ENCODE results near the gene OGA. TPM values are rescaled to one million over a fixed set of nuclear protein-coding genes. Genes with fewer than 3 reads are reported as not detected.

The OGA gene
- total and polyA plus RNA-seq, 2 donors (not counting 1 experiment from before 2014, with no cell fraction given) = 128 to 418 TPM

DNA sequence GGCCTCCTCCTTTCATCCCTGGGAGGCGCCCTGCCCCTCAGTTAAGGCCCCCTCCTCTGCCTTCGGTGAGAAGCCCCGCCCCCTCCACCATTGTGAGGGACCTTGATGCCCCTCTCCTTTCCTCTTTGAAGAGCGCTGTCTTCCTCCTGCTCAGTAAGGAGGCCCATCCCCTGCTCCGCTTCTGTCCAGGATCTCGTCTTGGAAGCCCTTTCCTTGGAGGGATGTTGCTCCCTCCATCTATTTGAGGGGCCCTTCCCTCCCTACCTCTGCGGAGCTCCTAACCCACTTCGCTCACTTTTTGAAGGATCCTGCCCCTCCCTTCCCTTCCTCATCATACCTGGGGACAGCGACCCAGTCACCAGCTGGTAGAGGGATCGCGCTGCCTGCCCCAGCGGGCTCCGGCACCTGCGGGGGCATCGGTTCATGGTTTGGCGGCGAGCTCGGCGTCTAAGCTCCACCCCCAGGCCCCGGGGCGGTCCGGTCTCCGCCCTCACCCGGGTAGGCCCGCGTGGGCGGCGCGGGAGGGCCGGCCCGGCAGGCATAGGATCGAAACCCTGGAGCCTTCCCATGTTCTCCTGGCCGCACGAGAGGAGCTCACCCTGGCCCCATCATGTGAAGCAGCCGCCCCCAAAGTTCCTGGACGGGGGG, 21.3 kb upstream of the OGA start:
- 14% methylated on average over 30 of the region's 36 CpGs for WGBS (ENCODE audit: insufficient coverage)
- peak overlapping the region; percentile 68 for H2AFZ ChIP-seq (ENCODE audit: insufficient read depth, low read depth, low read length, poor library complexity, severe bottlenecking)
- peaks cover 70% of the 10 kb centered on the region for H4K20me1 ChIP-seq (ENCODE audit: control insufficient read depth, insufficient read depth, low read length, poor library complexity, severe bottlenecking)
- peak overlapping the region; percentile 23 to 79 (median 63) for H3K4me3 ChIP-seq (ENCODE audit: control extremely low read depth in 1 of 5, extremely low read depth in 1 of 5, insufficient read depth in 1 of 5, low read depth in 2 of 5, low read length in 4 of 5)
- no peaks in the 10 kb centered on the region for H3K27me3 ChIP-seq (replicated peaks in 1 of 4; ENCODE audit: control extremely low read depth in 1 of 4, control insufficient read depth in 3 of 4, insufficient read depth in 4 of 4, low read length in 3 of 4)
- peak overlapping the region; percentile 98 for H3K4me2 ChIP-seq (replicated peaks; ENCODE audit: low read depth, low read length, poor library complexity, severe bottlenecking)
- ChIA-PET CTCF (interaction anchor here (0.8 to 15.2 kb wide), 23 partner anchors 9 to 277 kb away, joined by 3 to 581 read pairs (median 16); partner anchors contain the start of genes ARMH3, HPS6, NPM3 and OGA), POLR2A (interaction anchor here (0.6 to 3.0 kb wide), 6 partner anchors 22 to 278 kb away, joined by 3 to 34 read pairs (median 6); partner anchors contain the start of genes ARMH3 and OGA)
- TF ChIP-seq, protein P1, sequence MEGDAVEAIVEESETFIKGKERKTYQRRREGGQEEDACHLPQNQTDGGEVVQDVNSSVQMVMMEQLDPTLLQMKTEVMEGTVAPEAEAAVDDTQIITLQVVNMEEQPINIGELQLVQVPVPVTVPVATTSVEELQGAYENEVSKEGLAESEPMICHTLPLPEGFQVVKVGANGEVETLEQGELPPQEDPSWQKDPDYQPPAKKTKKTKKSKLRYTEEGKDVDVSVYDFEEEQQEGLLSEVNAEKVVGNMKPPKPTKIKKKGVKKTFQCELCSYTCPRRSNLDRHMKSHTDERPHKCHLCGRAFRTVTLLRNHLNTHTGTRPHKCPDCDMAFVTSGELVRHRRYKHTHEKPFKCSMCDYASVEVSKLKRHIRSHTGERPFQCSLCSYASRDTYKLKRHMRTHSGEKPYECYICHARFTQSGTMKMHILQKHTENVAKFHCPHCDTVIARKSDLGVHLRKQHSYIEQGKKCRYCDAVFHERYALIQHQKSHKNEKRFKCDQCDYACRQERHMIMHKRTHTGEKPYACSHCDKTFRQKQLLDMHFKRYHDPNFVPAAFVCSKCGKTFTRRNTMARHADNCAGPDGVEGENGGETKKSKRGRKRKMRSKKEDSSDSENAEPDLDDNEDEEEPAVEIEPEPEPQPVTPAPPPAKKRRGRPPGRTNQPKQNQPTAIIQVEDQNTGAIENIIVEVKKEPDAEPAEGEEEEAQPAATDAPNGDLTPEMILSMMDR (IDR thresholded peaks at IDR 0.05) = no peak
- TF ChIP-seq EZH2 (IDR thresholded peaks at IDR 0.05; ENCODE audit: borderline replicate concordance, insufficient read depth, low read depth, low read length, poor library complexity, severe bottlenecking) = no peak
- no peaks in the 10 kb centered on the region for H3K9me3 Mint-ChIP-seq (ENCODE audit: insufficient read depth)
- peaks cover 58% of the 10 kb centered on the region for H3K4me1 Mint-ChIP-seq
- H3K79me2 ChIP-seq (ENCODE audit: control insufficient read depth, insufficient read depth, low read length) = peaks cover 50% of the 10 kb centered on the region
- H3K27ac Mint-ChIP-seq = peak overlapping the region; percentile 81
- H3K27ac ChIP-seq (ENCODE audit: low read length in 2 of 2) = no peak overlapping the region
- H3K9me3 ChIP-seq (ENCODE audit: control extremely low read depth in 1 of 3, control insufficient read depth in 2 of 3, insufficient read depth in 1 of 3, low read length in 2 of 3) = peaks cover 0 to 3% (median 0%) of the 10 kb centered on the region in 3 donors
- peak overlapping the region; percentile 95 for H3K4me3 Mint-ChIP-seq
- peak; percentile 54 for ATAC-seq (ENCODE audit: low read depth)
- peak; percentile 78 for DNase-seq
- peaks cover 57 to 67% of the 10 kb centered on the region in 2 donors for H3K4me1 ChIP-seq (ENCODE audit: control insufficient read depth in 2 of 2, insufficient read depth in 2 of 2, low read length in 2 of 2)
- H3K27me3 Mint-ChIP-seq = no peaks in the 10 kb centered on the region
- H3K36me3 ChIP-seq (replicated peaks in 1 of 2; ENCODE audit: control extremely low read depth in 1 of 2, control insufficient read depth in 1 of 2, extremely low read depth in 1 of 2, insufficient read depth in 2 of 2, low read length in 1 of 2) = no peaks in the 10 kb centered on the region
- intact Hi-C loops (cut with micrococcal nuclease) = loop anchor here (1.0 to 5.0 kb wide), 8 partner anchors 8 to 278 kb away; partner anchors contain the start of gene HPS6
- peak overlapping the region; percentile 72 for H3K9ac ChIP-seq (ENCODE audit: low read length)

DNA sequence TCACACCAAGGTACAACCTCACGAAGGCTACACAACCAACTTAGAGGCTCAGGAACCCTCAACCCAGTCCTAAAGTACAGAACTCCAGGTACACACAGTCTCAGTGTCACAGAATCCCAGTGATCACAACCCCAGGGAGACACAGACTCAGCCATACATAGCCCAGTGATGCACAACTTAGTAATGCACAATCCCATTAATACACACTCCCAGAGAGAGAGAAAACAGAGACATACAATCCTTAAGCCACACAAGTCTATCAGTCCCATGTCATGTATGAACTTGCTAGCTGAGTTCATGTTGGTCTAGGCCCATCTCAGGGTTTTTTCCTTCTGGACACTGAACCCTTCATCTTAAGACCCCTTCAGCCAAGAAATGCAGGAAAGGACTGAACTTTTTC, 20.8 kb upstream of the OGA start:
- Mint-ChIP-seq H3K4me3 (peak overlapping the region; percentile 95), H3K4me1 (peaks cover 55% of the 10 kb centered on the region), H3K27ac (no peak overlapping the region), H3K9me3 (ENCODE audit: insufficient read depth) (no peaks in the 10 kb centered on the region), H3K27me3 (no peaks in the 10 kb centered on the region)
- TF ChIP-seq, protein P1 (IDR thresholded peaks at IDR 0.05) = no peak
- no peak for TF ChIP-seq EZH2 (IDR thresholded peaks at IDR 0.05; ENCODE audit: borderline replicate concordance, insufficient read depth, low read depth, low read length, poor library complexity, severe bottlenecking)
- Histone ChIP-seq H3K9ac (ENCODE audit: low read length) (no peak overlapping the region), H3K4me2 (replicated peaks; ENCODE audit: low read depth, low read length, poor library complexity, severe bottlenecking) (peak overlapping the region; percentile 98), H3K27ac (ENCODE audit: low read length in 2 of 2) (no peak overlapping the region), H3K4me1 (ENCODE audit: control insufficient read depth in 2 of 2, insufficient read depth in 2 of 2, low read length in 2 of 2) (peaks cover 57 to 67% of the 10 kb centered on the region in 2 donors), H2AFZ (ENCODE audit: insufficient read depth, low read depth, low read length, poor library complexity, severe bottlenecking) (peak overlapping the region; percentile 68), H3K36me3 (replicated peaks in 1 of 2; ENCODE audit: control extremely low read depth in 1 of 2, control insufficient read depth in 1 of 2, extremely low read depth in 1 of 2, insufficient read depth in 2 of 2, low read length in 1 of 2) (no peaks in the 10 kb centered on the region), H3K79me2 (ENCODE audit: control insufficient read depth, insufficient read depth, low read length) (peaks cover 54% of the 10 kb centered on the region), H4K20me1 (ENCODE audit: control insufficient read depth, insufficient read depth, low read length, poor library complexity, severe bottlenecking) (peaks cover 73% of the 10 kb centered on the region), H3K27me3 (replicated peaks in 1 of 4; ENCODE audit: control extremely low read depth in 1 of 4, control insufficient read depth in 3 of 4, insufficient read depth in 4 of 4, low read length in 3 of 4) (no peaks in the 10 kb centered on the region), H3K4me3 (ENCODE audit: control extremely low read depth in 1 of 5, extremely low read depth in 1 of 5, insufficient read depth in 1 of 5, low read depth in 2 of 5, low read length in 4 of 5) (no peak overlapping the region), H3K9me3 (ENCODE audit: control extremely low read depth in 1 of 3, control insufficient read depth in 2 of 3, insufficient read depth in 1 of 3, low read length in 2 of 3) (peaks cover 0 to 3% (median 0%) of the 10 kb centered on the region in 3 donors)
- 100% methylated on average over 1 of the region's 1 CpG for WGBS (ENCODE audit: insufficient coverage)
- intact Hi-C loops (cut with micrococcal nuclease) = no loop called here
- CTCF ChIA-PET = interaction anchor here (0.6 to 15.2 kb wide), 17 partner anchors 9 to 1207 kb away, joined by 3 to 581 read pairs (median 33); partner anchors contain the start of genes HPS6 and OGA
- no peak for ATAC-seq (ENCODE audit: low read depth)
- POLR2A ChIA-PET = interaction anchor here (1.0 to 3.0 kb wide), 3 partner anchors 21 to 217 kb away, joined by 4 to 34 read pairs (median 17); partner anchors contain the start of genes ARMH3 and OGA
- peak; percentile 19 for DNase-seq

All from B cell (primary cell).